GM13976 (cell line): ENCODE data around the gene GSTM1.
A peak's percentile ranks its signal among the peaks of the same experiment; 100 is the strongest.

ENCODE experiments used
- DNase-seq: peaks from one replicate; pipeline ENCODE4 v3.0.0; 2012; ENCODE audit warnings: low spot score
- CTCF ChIP-seq: IDR thresholded peaks from 2 replicates; pipeline ENCODE4 v1.5.1; 2012; ENCODE audit warnings: borderline replicate concordance, mild to moderate bottlenecking; ENCODE audit not compliant: insufficient read depth; ENCODE audit errors: extremely low read depth, missing control alignments, control extremely low read depth
- in situ Hi-C: fragments of 300-500 bp; cut with MboI; formaldehyde crosslinking; loops from one replicate; pipeline ENCODE4 v1.12.0; 2022; ENCODE audit warnings: low sequenced_read_pairs, mixed read lengths, inconsistent platforms; ENCODE audit not compliant: unreplicated experiment

Gene GSTM1

GRCh38 chr1:109654519-109654918, 33.1 kb upstream of the GSTM1 start:
- no peak for TF ChIP-seq CTCF
- in situ Hi-C loops = no loop called here

DNA sequence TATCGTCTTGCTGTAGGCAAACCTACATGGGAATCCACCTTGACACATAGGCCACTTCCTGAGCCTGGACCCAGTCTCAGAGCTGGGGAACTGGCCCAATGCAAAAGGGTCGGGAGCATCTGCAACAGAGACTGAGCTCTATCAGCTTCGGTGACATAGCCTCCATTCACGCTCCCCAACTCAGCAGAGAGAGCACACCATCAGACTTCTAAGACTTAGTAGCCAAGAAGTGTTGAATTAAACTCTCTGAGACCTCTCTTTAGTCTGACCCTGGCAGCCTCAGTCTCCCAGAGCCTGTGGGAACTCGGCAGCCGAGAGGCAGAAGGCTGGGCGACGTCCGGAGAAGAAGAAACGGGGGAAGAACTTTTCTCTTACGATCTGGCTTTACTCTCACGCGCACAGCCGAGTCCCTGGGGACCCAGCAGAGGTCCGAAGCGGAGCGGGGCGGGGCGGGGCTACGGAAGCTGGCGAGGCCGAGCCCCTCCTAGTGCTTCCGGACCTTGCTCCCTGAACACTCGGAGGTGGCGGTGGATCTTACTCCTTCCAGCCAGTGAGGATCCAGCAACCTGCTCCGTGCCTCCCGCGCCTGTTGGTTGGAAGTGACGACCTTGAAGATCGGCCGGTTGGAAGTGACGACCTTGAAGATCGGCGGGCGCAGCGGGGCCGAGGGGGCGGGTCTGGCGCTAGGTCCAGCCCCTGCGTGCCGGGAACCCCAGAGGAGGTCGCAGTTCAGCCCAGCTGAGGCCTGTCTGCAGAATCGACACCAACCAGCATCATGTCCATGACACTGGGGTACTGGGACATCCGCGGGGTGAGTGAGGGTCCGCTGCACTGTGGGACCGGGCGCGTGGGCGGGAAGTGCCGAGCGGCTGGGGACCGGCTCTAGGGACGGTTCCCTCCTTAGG, 31.8 kb upstream of the GSTM1 start, which contains the start of gene GSTM4:
TSS of gene GSTM4 (plus strand) at position 485 of the 905 bp plus-strand sequence. CDS start at position 776, 291 bp downstream.
- TF ChIP-seq CTCF = no peak
- in situ Hi-C loops = no loop called here
- DNase-seq = peak; percentile 94

More at GRCh38 chr1:109654519-109654918, 33.1 kb upstream of the GSTM1 start:
- DNase-seq = no peak

DNA sequence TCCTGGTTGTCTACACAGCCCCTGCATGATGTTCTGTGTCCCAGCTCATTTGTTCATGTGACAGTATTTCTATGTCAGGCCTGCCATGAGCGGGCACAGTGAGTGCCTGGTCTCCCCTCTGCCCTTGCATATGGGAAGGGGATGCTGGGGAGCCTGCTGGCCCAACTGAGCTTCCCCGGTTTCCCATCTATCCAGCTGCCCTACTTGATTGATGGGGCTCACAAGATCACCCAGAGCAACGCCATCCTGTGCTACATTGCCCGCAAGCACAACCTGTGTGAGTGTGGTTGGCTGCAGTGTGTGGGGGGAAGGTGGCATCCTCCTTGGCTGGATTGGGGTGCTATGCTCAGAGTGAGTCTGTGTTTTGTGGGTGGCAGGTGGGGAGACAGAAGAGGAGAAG, 30.2 kb upstream of the GSTM1 start:
- in situ Hi-C loops = no loop called here
- TF ChIP-seq CTCF = no peak

DNA sequence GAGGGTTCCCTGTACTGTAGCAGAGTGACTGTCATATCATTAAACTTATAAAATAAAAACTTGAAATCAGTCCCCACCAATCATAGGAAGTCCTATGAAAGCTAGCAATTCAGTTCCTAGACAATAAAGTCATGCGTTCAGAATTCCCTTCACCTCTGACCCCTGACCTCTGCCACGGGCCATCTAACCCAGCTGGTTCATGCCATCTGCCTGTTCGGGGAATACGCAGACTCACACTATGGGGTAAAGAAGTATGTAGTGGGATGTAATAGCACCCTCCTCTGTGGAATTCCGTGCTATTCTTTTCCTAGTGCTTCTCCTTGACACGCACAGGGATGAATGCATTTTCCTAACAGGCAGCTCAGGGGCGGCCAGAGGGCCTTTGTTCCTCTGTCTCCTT, 29.6 kb upstream of the GSTM1 start:
- TF ChIP-seq CTCF = no peak
- no peak for DNase-seq
- in situ Hi-C loops = no loop called here

More for the DNA sequence above, 30.2 kb upstream of the GSTM1 start:
- no peak for DNase-seq

- in situ Hi-C loops = no loop called here
- no peak for DNase-seq
- TF ChIP-seq CTCF = no peak
Observed at GRCh38 chr1:109658533-109659042, 29.0 kb upstream of the GSTM1 start.

DNA sequence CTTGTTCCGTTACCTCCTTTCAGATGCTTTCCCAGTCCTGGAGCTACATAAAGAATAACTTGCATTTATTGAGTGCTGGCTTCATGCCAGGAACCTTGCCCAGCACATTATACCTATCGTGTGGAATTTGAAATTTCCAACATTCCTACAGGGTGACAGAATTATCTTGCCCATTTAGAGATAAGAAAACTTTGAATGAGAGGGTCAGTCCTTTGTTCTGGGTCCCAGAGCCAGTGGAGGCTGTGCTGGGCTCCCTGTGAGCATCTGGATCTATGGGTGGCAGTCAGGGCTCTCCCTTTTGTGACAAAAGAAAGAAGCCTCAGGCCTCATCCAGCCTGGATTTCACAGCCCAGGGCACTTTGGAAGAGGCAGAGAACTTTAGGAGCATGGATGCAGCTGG, 28.5 kb upstream of the GSTM1 start:
- no peak for TF ChIP-seq CTCF
- no peak for DNase-seq
- in situ Hi-C loops = no loop called here
